ENCODE results near the gene PDSS1. TPM values are rescaled to one million over a fixed set of nuclear protein-coding genes. Genes with fewer than 3 reads are reported as not detected.
"Not testable (repeated sequence)": the region's sequence is repeated elsewhere in the genome, so short reads cannot be mapped to it uniquely, and the experiment has no call there.

PDSS1 gene
- total and polyA plus RNA-seq, 2 of the 4 experiments (the other 2 are of a cell fraction) = 9.7 to 13.2 TPM

DNA sequence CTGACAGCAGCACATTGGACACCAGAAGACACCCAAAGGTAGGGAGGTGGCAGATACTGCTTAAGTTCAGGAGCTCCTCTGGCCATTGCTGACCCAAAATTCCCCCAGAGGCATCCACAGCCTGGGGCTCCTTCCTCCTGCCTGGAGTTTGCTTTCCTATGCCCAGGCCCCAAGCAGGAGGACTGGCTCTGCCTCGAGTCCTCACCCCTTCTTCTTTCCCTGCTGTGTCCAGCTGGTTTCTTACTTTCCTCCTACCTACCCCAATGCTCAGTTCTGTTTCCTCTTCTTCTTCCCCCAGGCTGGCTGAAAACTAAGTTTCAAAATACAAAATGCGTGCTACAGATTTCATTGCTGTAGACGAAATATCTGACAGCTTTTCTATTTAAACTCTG lies 49.3 kb upstream of the PDSS1 start:
- H3K4ac ChIP-seq (ENCODE audit: low read depth, low read length); H4K5ac ChIP-seq (ENCODE audit: low read depth, low read length); H3K36me3 ChIP-seq (ENCODE audit: control insufficient read depth, insufficient read depth, low read length); H2AK9ac ChIP-seq (replicated peaks; ENCODE audit: low read depth, low read length, poor library complexity); dilution Hi-C loops (cut with HindIII; ENCODE audit: low sequenced_read_pairs, unreplicated experiment); H3K9me3 ChIP-seq (ENCODE audit: control insufficient read depth, insufficient read depth, low read length); CTCF ChIA-PET; H3K4me1 ChIP-seq (ENCODE audit: control insufficient read depth, insufficient read depth, low read length); H4K91ac ChIP-seq (ENCODE audit: insufficient read depth, low read depth, low read length); ATAC-seq (ENCODE audit: low read depth); H3K27me3 ChIP-seq (ENCODE audit: control insufficient read depth, insufficient read depth, low read length); H3K4me3 ChIP-seq (ENCODE audit: insufficient read depth, low read depth, low read length); in situ Hi-C loops (cut with MboI; ENCODE audit: low sequenced_read_pairs); H2AFZ ChIP-seq (replicated peaks; ENCODE audit: low read length, poor library complexity); POLR2A ChIA-PET (ENCODE audit: unreplicated experiment); H2AK5ac ChIP-seq (ENCODE audit: low read depth, low read length); DNase-seq; H3K4me2 ChIP-seq (ENCODE audit: low read depth, low read length); H3K18ac ChIP-seq (ENCODE audit: low read depth, low read length); H3K27ac ChIP-seq (ENCODE audit: insufficient read depth, low read length); H2BK120ac ChIP-seq (ENCODE audit: low read depth, low read length); H3K79me1 ChIP-seq (ENCODE audit: low read depth in 1 of 2, low read length in 2 of 2); H2BK20ac ChIP-seq (ENCODE audit: low read depth, low read length); intact Hi-C loops (cut with micrococcal nuclease); H3K14ac ChIP-seq (replicated peaks; ENCODE audit: low read depth, low read length); H2BK15ac ChIP-seq (ENCODE audit: low read depth, low read length); H3K56ac ChIP-seq (ENCODE audit: extremely low read depth, insufficient read depth, low read length); H3K9ac ChIP-seq (ENCODE audit: low read depth, low read length); H4K20me1 ChIP-seq (ENCODE audit: insufficient read depth, low read length); H2BK5ac ChIP-seq (ENCODE audit: low read depth, low read length, poor library complexity, severe bottlenecking); BruUV-seq (replicated peaks); H3K23ac ChIP-seq (ENCODE audit: low read depth, low read length); H3K9me1 ChIP-seq (ENCODE audit: insufficient read depth, low read length); H4K8ac ChIP-seq (ENCODE audit: low read depth in 2 of 2, low read length in 2 of 2): not testable (repeated sequence)
- no CpG with 5 or more reads among the region's 3 CpGs for WGBS, 2 experiments (ENCODE audit: extremely low coverage in 2 of 2, insufficient read length in 1 of 2)
